IPS-15b (cell line): ENCODE data around the gene CNGA4.
"Not testable (repeated sequence)": the region's sequence is repeated elsewhere in the genome, so short reads cannot be mapped to it uniquely, and the experiment has no call there.

Experiments used
- H3K27me3 ChIP-seq: one replicate; pipeline ENCODE4 v1.6.1; 2013; ENCODE audit warnings: low read length; ENCODE audit not compliant: control insufficient read depth, insufficient read depth
- H3K36me3 ChIP-seq: one replicate; pipeline ENCODE4 v1.6.1; 2013; ENCODE audit warnings: low read length; ENCODE audit not compliant: control insufficient read depth, insufficient read depth
- H3K4me1 ChIP-seq: one replicate; pipeline ENCODE4 v1.6.1; 2013; ENCODE audit warnings: mild to moderate bottlenecking, low read length; ENCODE audit not compliant: control insufficient read depth, insufficient read depth
- H3K4me3 ChIP-seq: one replicate; pipeline ENCODE4 v1.5.1; 2013; ENCODE audit warnings: low read depth, low read length
- H3K9ac ChIP-seq: one replicate; pipeline ENCODE4 v1.6.1; 2013; ENCODE audit warnings: low read depth, mild to moderate bottlenecking, low read length
- H3K9me3 ChIP-seq: one replicate; pipeline ENCODE4 v1.6.1; 2013; ENCODE audit warnings: mild to moderate bottlenecking, low read length; ENCODE audit not compliant: control insufficient read depth, insufficient read depth

The CNGA4 gene

DNA sequence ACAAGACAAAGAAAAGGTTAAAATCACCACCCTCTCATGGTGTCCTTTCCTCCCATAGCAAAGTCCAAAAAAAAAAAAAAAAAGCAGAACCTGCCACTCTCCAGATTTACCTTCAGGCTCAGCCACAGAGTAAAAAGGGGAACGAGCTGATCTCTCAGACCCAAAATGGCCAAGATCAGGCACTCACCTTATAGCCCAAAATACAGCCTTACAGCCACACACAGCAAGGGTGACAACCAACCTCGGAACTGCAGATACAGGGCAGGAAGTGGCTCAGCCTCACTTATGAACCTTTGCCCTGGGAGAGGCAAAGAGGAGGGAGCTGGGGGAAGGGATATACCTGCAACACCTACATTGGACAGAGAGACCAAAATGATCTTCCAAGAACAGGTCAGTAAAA, 9.0 kb upstream of the CNGA4 start:
- no peaks in the 10 kb centered on the region for H3K27me3 ChIP-seq

DNA sequence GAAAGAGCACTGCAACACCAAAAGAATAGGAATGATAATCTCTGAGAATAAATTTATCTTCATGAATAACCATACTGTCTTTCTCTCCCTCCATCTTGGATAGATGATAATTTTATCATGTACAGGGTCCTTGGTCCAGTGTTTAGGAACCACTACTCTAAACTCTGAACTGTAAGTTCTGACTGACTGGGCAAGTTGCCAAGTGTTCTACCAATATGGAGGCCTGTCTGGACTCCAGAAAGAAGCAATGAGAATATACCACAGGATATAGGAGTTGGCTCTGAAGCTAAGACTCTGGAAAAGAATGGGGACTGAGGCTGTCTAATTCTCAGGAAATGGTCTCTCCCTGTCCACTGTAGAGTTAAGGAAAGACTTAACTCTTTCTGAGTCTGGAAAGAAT, 6.0 kb upstream of the CNGA4 start:
- Histone ChIP-seq H3K4me3 (no peak overlapping the region), H3K4me1 (no peaks in the 10 kb centered on the region), H3K36me3 (no peaks in the 10 kb centered on the region), H3K27me3 (no peaks in the 10 kb centered on the region), H3K9ac (no peak overlapping the region), H3K9me3 (no peaks in the 10 kb centered on the region)

More for the DNA sequence above, 9.0 kb upstream of the CNGA4 start:
- Histone ChIP-seq H3K36me3 (no peaks in the 10 kb centered on the region), H3K9ac (peak overlapping the region; percentile 26), H3K4me3 (no peak overlapping the region), H3K9me3 (no peaks in the 10 kb centered on the region), H3K4me1 (no peaks in the 10 kb centered on the region)

DNA sequence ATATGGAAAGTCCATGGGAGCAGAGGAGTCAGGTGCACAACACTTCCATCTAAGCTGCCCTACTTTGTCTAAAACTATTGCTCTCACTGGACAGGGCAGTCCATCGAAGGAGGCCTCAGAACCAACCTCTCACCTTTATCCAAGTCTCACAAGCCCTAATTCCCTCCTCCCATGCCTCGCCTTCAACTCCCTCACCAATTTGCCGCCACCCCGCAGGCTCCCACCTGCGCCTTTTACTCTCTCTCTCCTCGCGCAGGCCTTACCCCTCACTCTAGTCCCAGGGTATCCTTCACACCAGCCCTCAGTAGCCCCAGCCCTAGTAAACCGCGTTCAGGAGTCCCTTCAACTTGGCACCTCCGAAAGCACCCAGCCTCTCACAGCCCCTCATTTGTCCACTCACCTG, 4.9 kb upstream of the CNGA4 start:
- Histone ChIP-seq H3K36me3 (no peaks in the 10 kb centered on the region), H3K4me3 (peak overlapping the region; percentile 90), H3K27me3 (peaks cover under 1% of the 10 kb centered on the region), H3K9me3 (no peaks in the 10 kb centered on the region), H3K9ac (peak overlapping the region; percentile 63), H3K4me1 (no peaks in the 10 kb centered on the region)

DNA sequence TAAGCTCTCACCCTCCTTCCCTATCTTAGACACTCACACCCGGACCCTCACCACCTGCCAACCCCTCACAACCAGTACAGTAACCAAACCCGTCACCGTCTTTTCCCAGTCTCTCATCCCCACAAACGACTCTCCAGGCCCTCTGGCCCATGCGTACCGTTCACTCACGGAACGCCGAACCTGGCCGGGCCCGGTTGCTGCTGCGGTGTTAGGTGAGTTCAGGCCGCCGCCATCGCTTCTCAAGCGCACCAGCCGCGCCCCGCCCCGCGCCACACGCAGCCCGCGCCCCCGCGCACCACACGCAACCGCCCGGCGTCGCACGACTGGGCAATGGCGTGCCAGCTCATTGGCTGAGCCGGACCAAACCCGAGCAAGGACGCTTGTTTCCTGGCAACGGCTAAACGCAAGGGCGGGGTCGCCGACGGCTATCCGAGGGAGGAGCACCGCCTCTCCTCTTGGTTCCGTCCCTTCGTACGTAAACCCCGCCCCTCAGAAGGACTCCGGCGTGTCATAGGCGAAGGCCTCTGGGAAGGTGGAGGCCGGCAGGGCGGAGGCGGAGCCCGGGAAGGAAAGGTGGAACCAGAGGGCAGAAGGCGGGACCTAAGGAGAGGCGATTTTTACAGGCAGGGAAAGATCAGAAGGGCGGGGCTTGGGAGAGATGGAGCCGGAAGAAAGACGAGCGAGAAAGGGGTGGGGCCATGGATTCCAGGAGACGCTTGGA, 4.3 kb upstream of the CNGA4 start, which contains the start of gene FHIP1B:
Gene FHIP1B (minus strand): TSS at position 250 of the 721 bp plus-strand sequence. CDS start 10,120 bp downstream, outside the sequence.
- no peaks in the 10 kb centered on the region for H3K9me3 ChIP-seq
- no peaks in the 10 kb centered on the region for H3K36me3 ChIP-seq
- peak within 1 kb of the TSS; percentile 94 for H3K4me3 ChIP-seq
- H3K4me1 ChIP-seq = no peaks in the 10 kb centered on the region
- peak within 1 kb of the TSS; percentile 87 for H3K9ac ChIP-seq
- peaks cover 3% of the 10 kb centered on the region for H3K27me3 ChIP-seq

DNA sequence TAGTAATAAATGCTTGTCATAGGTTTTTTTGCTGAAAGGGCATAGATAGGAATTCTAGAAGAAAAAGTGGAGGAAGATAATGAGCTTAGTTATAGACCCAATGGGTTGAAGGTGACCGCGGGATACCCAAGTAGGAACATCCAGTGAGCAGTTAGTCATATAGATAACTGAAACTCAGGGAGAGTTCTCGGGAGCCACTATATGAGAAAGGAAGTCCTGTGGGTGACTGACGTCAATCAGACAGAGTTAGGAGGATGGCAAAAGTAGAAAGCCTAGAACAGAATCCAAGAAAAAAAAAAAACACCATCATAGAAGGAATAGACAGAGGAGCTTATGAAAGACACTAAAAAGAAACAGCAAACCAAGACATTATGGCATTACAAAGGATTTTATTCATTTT, 1.6 kb upstream of the CNGA4 start:
- Histone ChIP-seq H3K9ac (no peak overlapping the region), H3K4me3 (no peak overlapping the region), H3K9me3 (no peaks in the 10 kb centered on the region), H3K4me1 (no peaks in the 10 kb centered on the region), H3K27me3 (peaks cover 3% of the 10 kb centered on the region), H3K36me3 (no peaks in the 10 kb centered on the region)

DNA sequence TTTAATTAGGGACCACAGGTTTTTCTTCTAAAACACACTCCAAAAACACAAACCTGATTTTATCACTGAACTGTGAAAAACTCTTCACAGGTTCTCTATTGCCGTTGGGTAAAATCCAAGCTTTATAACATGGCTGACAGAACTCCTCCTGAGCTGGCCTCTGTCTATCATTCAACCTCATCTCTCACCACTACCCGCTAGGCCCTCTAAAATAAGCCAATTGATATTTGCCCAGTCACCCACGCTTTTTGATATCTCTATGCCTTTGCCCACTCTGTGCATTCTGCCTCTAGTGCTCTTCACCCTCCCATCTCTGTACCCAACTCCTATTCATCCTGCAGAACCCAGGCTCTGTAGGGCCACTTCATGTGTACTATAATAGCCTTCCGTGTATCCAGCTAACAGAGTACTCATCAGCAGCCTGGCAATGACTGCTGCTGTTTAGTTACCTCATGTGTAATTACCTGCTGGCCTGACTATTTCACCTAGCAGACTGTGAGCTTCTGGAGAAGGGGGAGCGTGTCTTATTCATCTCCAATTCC, 1.1 kb upstream of the CNGA4 start:
- peaks cover 1% of the 10 kb centered on the region for H3K4me1 ChIP-seq
- H3K27me3 ChIP-seq = peaks cover 3% of the 10 kb centered on the region
- H3K9ac ChIP-seq = no peak overlapping the region
- no peaks in the 10 kb centered on the region for H3K9me3 ChIP-seq
- H3K36me3 ChIP-seq = no peaks in the 10 kb centered on the region
- H3K4me3 ChIP-seq = no peak overlapping the region

DNA sequence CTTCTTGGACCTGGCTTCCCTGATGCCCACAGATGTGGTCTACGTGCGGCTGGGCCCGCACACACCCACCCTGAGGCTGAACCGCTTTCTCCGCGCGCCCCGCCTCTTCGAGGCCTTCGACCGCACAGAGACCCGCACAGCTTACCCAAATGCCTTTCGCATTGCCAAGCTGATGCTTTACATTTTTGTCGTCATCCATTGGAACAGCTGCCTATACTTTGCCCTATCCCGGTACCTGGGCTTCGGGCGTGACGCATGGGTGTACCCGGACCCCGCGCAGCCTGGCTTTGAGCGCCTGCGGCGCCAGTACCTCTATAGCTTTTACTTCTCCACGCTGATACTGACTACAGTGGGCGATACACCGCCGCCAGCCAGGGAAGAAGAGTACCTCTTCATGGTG, 1.2 kb downstream of the CNGA4 start:
- H3K27me3 ChIP-seq = peaks cover 3% of the 10 kb centered on the region
- no peaks in the 10 kb centered on the region for H3K9me3 ChIP-seq
- H3K4me3 ChIP-seq = no peak overlapping the region
- H3K36me3 ChIP-seq = no peaks in the 10 kb centered on the region
- H3K4me1 ChIP-seq = peaks cover 3% of the 10 kb centered on the region
- no peak overlapping the region for H3K9ac ChIP-seq

DNA sequence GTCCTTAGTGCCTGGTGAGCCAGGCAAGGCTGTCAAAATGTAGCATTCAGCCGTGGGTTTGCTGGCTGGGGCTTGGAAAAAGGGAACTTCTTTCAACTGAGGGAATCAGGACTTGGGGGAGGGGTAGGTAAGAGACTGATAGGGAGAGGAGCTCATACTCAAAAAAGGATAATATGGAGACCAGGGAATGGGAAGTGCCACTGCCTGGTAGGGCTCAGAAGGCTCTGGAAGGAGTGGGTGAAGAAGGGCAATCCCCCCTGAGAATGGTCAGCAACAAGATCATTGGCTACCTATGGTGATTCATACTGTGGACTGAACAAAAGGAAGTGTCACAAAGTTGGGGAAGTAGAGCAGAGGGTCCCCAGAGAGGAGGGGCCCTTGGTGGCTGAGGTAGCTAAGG, 1.9 kb downstream of the CNGA4 start:
- H3K4me1 ChIP-seq = peaks cover 3% of the 10 kb centered on the region
- H3K27me3 ChIP-seq = peaks cover 3% of the 10 kb centered on the region
- H3K36me3 ChIP-seq = no peaks in the 10 kb centered on the region
- H3K9ac ChIP-seq = no peak overlapping the region
- no peaks in the 10 kb centered on the region for H3K9me3 ChIP-seq
- no peak overlapping the region for H3K4me3 ChIP-seq

DNA sequence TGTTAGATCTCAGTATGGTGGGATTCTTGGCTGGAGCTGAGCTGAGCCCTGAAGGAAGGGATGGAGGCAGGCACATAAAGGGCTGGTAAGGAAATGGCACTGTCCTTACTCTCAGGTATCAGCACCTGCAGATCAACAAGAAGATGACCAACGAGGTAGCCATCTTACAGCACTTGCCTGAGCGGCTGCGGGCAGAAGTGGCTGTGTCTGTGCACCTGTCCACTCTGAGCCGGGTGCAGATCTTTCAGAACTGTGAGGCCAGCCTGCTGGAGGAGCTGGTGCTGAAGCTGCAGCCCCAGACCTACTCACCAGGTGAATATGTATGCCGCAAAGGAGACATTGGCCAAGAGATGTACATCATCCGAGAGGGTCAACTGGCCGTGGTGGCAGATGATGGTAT, 2.4 kb downstream of the CNGA4 start:
- H3K27me3 ChIP-seq = peaks cover 3% of the 10 kb centered on the region
- peaks cover 3% of the 10 kb centered on the region for H3K4me1 ChIP-seq
- no peaks in the 10 kb centered on the region for H3K36me3 ChIP-seq
- no peak overlapping the region for H3K9ac ChIP-seq
- no peaks in the 10 kb centered on the region for H3K9me3 ChIP-seq
- H3K4me3 ChIP-seq = no peak overlapping the region

DNA sequence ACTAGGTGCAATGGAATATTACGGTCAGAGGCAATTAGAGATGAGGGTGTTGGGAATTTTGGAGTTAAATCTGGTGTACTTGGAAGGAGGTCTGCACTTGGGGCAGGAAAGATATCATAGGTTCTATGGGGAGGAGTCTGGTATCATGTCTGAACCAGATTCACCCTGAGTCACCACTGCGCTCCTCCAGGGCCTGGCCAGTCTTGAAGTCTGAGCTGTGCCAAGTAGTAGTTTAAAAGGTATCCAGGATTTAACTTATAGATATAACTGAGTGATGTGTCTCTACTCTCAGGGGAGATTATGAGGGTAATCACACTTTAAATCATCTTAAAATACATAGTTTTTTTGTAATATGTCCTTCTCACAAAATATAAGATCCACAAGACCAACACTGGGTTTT, 6.6 kb downstream of the CNGA4 start:
- peaks cover 3% of the 10 kb centered on the region for H3K4me1 ChIP-seq
- no peak overlapping the region for H3K9ac ChIP-seq

DNA sequence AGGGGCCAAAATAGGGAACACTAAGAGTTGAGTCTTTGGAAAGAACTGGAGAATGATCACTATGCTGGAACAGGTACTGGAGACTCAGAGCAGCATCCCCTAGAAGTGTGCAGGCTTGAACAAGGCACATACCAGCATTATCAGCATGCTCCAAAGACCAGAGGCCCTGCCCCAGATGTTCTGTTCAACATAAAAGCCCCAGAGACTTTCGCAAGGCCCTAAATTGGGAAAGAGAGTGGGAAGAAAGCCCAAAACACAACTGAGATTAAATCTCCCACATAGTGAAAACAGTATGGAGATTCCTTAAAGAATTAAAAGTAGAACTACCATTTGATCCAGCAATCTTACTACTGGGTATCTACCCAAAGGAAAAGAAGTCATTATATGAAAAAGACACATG, 9.4 kb downstream of the CNGA4 start:
- no peaks in the 10 kb centered on the region for H3K36me3 ChIP-seq
- peaks cover 6% of the 10 kb centered on the region for H3K4me1 ChIP-seq
- H3K9me3 ChIP-seq = no peaks in the 10 kb centered on the region
- H3K4me3 ChIP-seq = no peak overlapping the region
- H3K27me3 ChIP-seq = no peaks in the 10 kb centered on the region
- no peak overlapping the region for H3K9ac ChIP-seq

More for the DNA sequence above, 6.6 kb downstream of the CNGA4 start:
- Histone ChIP-seq H3K4me3 (no peak overlapping the region), H3K27me3 (no peaks in the 10 kb centered on the region), H3K9me3 (no peaks in the 10 kb centered on the region), H3K36me3 (no peaks in the 10 kb centered on the region)

DNA sequence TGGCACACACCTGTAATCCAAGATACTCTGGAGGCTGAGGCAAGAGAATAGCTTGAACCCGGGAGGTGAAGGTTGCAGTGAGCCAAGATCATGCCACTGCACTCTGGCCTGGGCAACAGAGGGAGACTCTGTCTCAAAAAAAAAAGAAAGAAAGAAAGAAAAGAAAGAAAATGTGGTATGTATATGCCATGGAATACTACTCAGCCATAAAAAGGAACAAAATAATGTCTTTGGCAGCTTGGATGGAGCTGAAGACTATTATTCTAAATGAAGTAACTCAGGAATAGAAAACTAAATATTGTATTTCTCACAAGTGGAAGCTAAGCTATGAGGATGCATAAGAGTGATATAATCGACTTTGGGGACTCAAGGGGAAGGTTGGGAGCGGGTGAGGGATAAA, 10.0 kb downstream of the CNGA4 start:
- not testable (repeated sequence) for H3K4me3 ChIP-seq, H3K36me3 ChIP-seq, H3K9ac ChIP-seq, H3K9me3 ChIP-seq, H3K4me1 ChIP-seq, H3K27me3 ChIP-seq
